Activated CD8-positive, alpha-beta memory T cell treated with anti-CD3 and anti-CD28 coated beads, Interleukin-2, amount 50 U/mL, for 4 hours (primary cell): ENCODE data around the gene TMEM178A.
"Not testable (repeated sequence)": the region's sequence is repeated elsewhere in the genome, so short reads cannot be mapped to it uniquely, and the experiment has no call there.

Source experiments
- DNase-seq: peaks from one replicate; pipeline ENCODE4 v3.0.0-alpha.2; 2020

Gene TMEM178A

GRCh38 chr2:39649511-39649910 lies 16.2 kb upstream of the TMEM178A start:
- no peak for DNase-seq

- no peak for DNase-seq
Observed at GRCh38 chr2:39650468-39650867, 15.2 kb upstream of the TMEM178A start.

- DNase-seq = not testable (repeated sequence)
Observed at GRCh38 chr2:39656215-39656614, 9.5 kb upstream of the TMEM178A start.

GRCh38 chr2:39657287-39657937 lies 8.3 kb upstream of the TMEM178A start:
- no peak for DNase-seq

GRCh38 chr2:39658371-39658770 lies 7.3 kb upstream of the TMEM178A start:
- no peak for DNase-seq

GRCh38 chr2:39659765-39660611 lies 5.7 kb upstream of the TMEM178A start:
- no peak for DNase-seq

- no peak for DNase-seq
Observed at GRCh38 chr2:39660612-39661236, 5.0 kb upstream of the TMEM178A start.

GRCh38 chr2:39661826-39662225 lies 3.9 kb upstream of the TMEM178A start:
- DNase-seq = no peak

- DNase-seq = no peak
Observed at GRCh38 chr2:39663187-39663930, 2.4 kb upstream of the TMEM178A start.

- DNase-seq = no peak
Observed at GRCh38 chr2:39664232-39664887, 1.4 kb upstream of the TMEM178A start.

- DNase-seq = no peak
Observed at GRCh38 chr2:39664888-39665591, 677 bp upstream of the TMEM178A start.

GRCh38 chr2:39666491-39667101 lies 879 bp downstream of the TMEM178A start:
- no peak for DNase-seq

- DNase-seq = no peak
Observed at GRCh38 chr2:39667104-39667885, 1.6 kb downstream of the TMEM178A start.

GRCh38 chr2:39667886-39668276 lies 2.2 kb downstream of the TMEM178A start:
- DNase-seq = no peak

GRCh38 chr2:39668576-39669080 lies 2.9 kb downstream of the TMEM178A start:
- no peak for DNase-seq

GRCh38 chr2:39671604-39672003 lies 5.9 kb downstream of the TMEM178A start:
- DNase-seq = no peak

- no peak for DNase-seq
Observed at GRCh38 chr2:39673018-39673417, 7.3 kb downstream of the TMEM178A start.

- no peak for DNase-seq
Observed at GRCh38 chr2:39676342-39676741, 10.6 kb downstream of the TMEM178A start.

GRCh38 chr2:39678170-39678569 lies 12.5 kb downstream of the TMEM178A start:
- DNase-seq = no peak

GRCh38 chr2:39679805-39680204 lies 14.1 kb downstream of the TMEM178A start:
- no peak for DNase-seq
